ENCODE data around the gene PDCD7.

GRCh38 chr15:65081758-65082157 lies 51.9 kb downstream of the PDCD7 start:
- no peak for TF ChIP-seq CTCF (IDR thresholded peaks at IDR 0.05; ENCODE audit: borderline replicate concordance, extremely low read depth, low read length, poor library complexity, severe bottlenecking)
- no peak for TF ChIP-seq EZH2 (IDR thresholded peaks at IDR 0.05; ENCODE audit: borderline replicate concordance, low read depth, low read length, severe bottlenecking)
